Neuronal stem cell (in vitro differentiated cells): ENCODE results near the gene TAF13.

Source experiments
- DNase-seq: peaks from one replicate; pipeline ENCODE4 v3.0.0-alpha.2; 2013; ENCODE audit warnings: low spot score
- H2AFZ ChIP-seq: one replicate; pipeline ENCODE4 v1.6.1; 2013; ENCODE audit warnings: mild to moderate bottlenecking, low read length, inconsistent platforms
- H2AK5ac ChIP-seq: 2 replicates; pipeline ENCODE4 v1.6.1; 2013; ENCODE audit warnings: low read depth, mild to moderate bottlenecking, inconsistent platforms, low read length, moderate library complexity, mixed read lengths
- H2BK120ac ChIP-seq: 2 replicates; pipeline ENCODE4 v1.6.1; 2013; ENCODE audit warnings: low read depth, mild to moderate bottlenecking, inconsistent platforms, low read length, moderate library complexity, mixed read lengths
- H2BK12ac ChIP-seq: one replicate; pipeline ENCODE4 v1.6.1; 2013; ENCODE audit warnings: low read length, inconsistent platforms
- H2BK15ac ChIP-seq: 2 replicates; pipeline ENCODE4 v1.6.1; 2013; ENCODE audit warnings: mild to moderate bottlenecking, low read length, inconsistent platforms, mixed read lengths
- H2BK5ac ChIP-seq: one replicate; pipeline ENCODE4 v1.6.1; 2013; ENCODE audit warnings: inconsistent platforms, mild to moderate bottlenecking, low read length, moderate library complexity
- H3K14ac ChIP-seq: one replicate; pipeline ENCODE4 v1.6.1; 2013; ENCODE audit warnings: low read length, inconsistent platforms
- H3K18ac ChIP-seq: 2 replicates; pipeline ENCODE4 v1.6.1; 2013; ENCODE audit warnings: low read length, inconsistent platforms
- H3K23ac ChIP-seq: 2 replicates; pipeline ENCODE4 v1.6.1; 2013; ENCODE audit warnings: low read depth, mild to moderate bottlenecking, mixed read lengths, low read length, inconsistent platforms; ENCODE audit not compliant: poor library complexity
- H3K27ac ChIP-seq: replicated peaks from 3 replicates; pipeline ENCODE4 v1.5.1; 2013; ENCODE audit warnings: low read length, inconsistent platforms
- H3K27me3 ChIP-seq, 3 experiments: 2 replicates each; pipeline ENCODE4 v1.6.1; 2013; ENCODE audit warnings: low read length in 3 of 3, mild to moderate bottlenecking in 2 of 3, inconsistent platforms in 1 of 3, low read depth in 1 of 3, mixed read lengths in 1 of 3, moderate library complexity in 1 of 3; ENCODE audit not compliant: control insufficient read depth in 3 of 3, insufficient read depth in 3 of 3
- H3K36me3 ChIP-seq, 2 donors: replicated peaks in 1 of 2; 2 replicates each; pipeline ENCODE4 v1.6.1; 2013; ENCODE audit warnings: low read length in 2 of 2; ENCODE audit not compliant: control insufficient read depth in 2 of 2, insufficient read depth in 2 of 2
- H3K4ac ChIP-seq: 2 replicates; pipeline ENCODE4 v1.6.1; 2013; ENCODE audit warnings: inconsistent platforms, mild to moderate bottlenecking, low read length, moderate library complexity
- H3K4me1 ChIP-seq, 2 donors: 1 replicate in 1 of 2; 2 replicates in 1 of 2; pipeline ENCODE4 v1.6.1; 2013; ENCODE audit warnings: low read length in 2 of 2, low read depth in 1 of 2; ENCODE audit not compliant: control insufficient read depth in 2 of 2, insufficient read depth in 1 of 2
- H3K4me2 ChIP-seq: one replicate; pipeline ENCODE4 v1.6.1; 2013; ENCODE audit warnings: mild to moderate bottlenecking, low read length, inconsistent platforms; ENCODE audit not compliant: insufficient read depth, poor library complexity, severe bottlenecking
- H3K4me3 ChIP-seq, 2 donors: 2 replicates each; pipeline ENCODE4 v1.5.1; 2013; ENCODE audit warnings: low read length in 2 of 2, mild to moderate bottlenecking in 2 of 2, inconsistent platforms in 1 of 2, moderate library complexity in 1 of 2
- H3K79me1 ChIP-seq: one replicate; pipeline ENCODE4 v1.6.1; 2013; ENCODE audit warnings: low read depth, mild to moderate bottlenecking, inconsistent platforms, low read length, moderate library complexity
- H3K9ac ChIP-seq: one replicate; pipeline ENCODE4 v1.6.1; 2013; ENCODE audit warnings: mild to moderate bottlenecking, low read depth, low read length, inconsistent platforms; ENCODE audit not compliant: poor library complexity
- H3K9me3 ChIP-seq, 2 donors: replicated peaks in 1 of 2; 2 replicates each; pipeline versions ENCODE3 to v1.6.1; 2013; ENCODE audit warnings: low read length in 2 of 2, mild to moderate bottlenecking in 2 of 2, inconsistent platforms in 1 of 2, low read depth in 1 of 2, mixed read lengths in 1 of 2, moderate library complexity in 1 of 2; ENCODE audit not compliant: control insufficient read depth in 2 of 2, insufficient read depth in 1 of 2
- H4K8ac ChIP-seq: one replicate; pipeline ENCODE4 v1.6.1; 2013; ENCODE audit warnings: low read depth, mild to moderate bottlenecking, inconsistent platforms, low read length, moderate library complexity
- H4K91ac ChIP-seq: one replicate; pipeline ENCODE4 v1.6.1; 2013; ENCODE audit warnings: low read length, low read depth, mild to moderate bottlenecking, inconsistent platforms; ENCODE audit not compliant: poor library complexity
- WGBS, 2 donors: extraction: QIAGEN DNeasy Blood & Tissue Kit; methylation state at CpG; one replicate each; pipeline ENCODE4 v1.1.7; 2013; ENCODE audit warnings: missing lambda C conversion rate in 2 of 2, mixed read lengths in 1 of 2; ENCODE audit not compliant: insufficient read length in 2 of 2, insufficient replicate concordance in 1 of 2; ENCODE audit errors: extremely low coverage in 2 of 2; 5-methylcytosine and 5-hydroxymethylcytosine counted together

Gene TAF13

DNA sequence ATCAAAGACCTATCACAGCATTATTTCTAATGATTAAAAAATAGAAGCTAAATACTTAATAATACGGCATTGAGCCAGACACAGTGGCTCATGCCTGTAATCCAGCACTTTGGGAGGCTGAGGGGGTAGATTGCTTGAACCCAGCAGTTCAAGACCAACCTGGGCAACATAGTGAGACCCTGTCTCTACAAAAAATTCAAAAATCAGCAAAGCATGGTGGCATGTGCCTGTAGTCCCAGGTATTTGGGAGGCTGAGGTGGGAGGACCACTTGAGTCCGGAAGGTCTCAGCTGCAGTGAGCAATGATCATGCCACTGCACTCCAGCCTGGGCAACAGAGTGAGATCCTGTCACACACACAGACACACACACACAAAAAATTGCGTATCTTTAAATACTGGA, 10.7 kb downstream of the TAF13 start:
- H3K9ac ChIP-seq = no peak overlapping the region
- no peak overlapping the region for H2AK5ac ChIP-seq
- no CpG with 5 or more reads among the region's 3 CpGs for whole genome bisulfite sequencing, 2 donors
- no peak overlapping the region for H2BK120ac ChIP-seq
- no peak overlapping the region for H4K8ac ChIP-seq
- no peak overlapping the region for H3K4me2 ChIP-seq
- no peak overlapping the region for H3K4ac ChIP-seq
- no peak overlapping the region for H2AFZ ChIP-seq
- no peak for DNase-seq
- H2BK12ac ChIP-seq = no peak overlapping the region
- no peak overlapping the region for H3K18ac ChIP-seq
- H2BK15ac ChIP-seq = no peak overlapping the region
- H3K23ac ChIP-seq = no peak overlapping the region
- H3K27ac ChIP-seq = no peak overlapping the region
- no peaks in the 10 kb centered on the region for H3K9me3 ChIP-seq
- H3K4me1 ChIP-seq = no peaks in the 10 kb centered on the region
- peaks cover 2% of the 10 kb centered on the region for H3K79me1 ChIP-seq
- H3K14ac ChIP-seq = no peak overlapping the region
- no peak overlapping the region for H2BK5ac ChIP-seq
- H4K91ac ChIP-seq = no peak overlapping the region
- H3K27me3 ChIP-seq = no peaks in the 10 kb centered on the region
- H3K4me3 ChIP-seq = no peak overlapping the region
- peaks cover 2 to 43% of the 10 kb centered on the region in 2 donors for H3K36me3 ChIP-seq

DNA sequence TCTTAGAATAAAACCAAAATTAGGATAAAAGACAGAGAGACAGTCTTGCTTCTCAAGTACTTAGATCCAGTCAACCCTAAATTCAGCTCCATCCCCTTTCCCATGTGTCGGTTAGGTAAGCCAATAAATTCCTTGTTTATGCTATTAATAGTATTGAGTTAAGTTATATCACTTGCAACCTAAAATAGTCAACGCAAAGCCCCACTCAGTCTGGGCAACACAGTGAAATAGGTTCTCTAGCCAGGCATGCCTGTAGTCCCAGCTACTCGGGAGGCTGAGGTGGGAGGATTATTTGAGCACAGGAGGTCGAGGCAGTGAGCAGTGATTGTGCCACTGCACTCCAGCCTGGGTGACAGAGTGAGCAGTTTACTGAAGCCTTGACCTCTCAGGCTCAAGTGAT, 14.6 kb downstream of the TAF13 start:
- Histone ChIP-seq H3K4me1 (no peaks in the 10 kb centered on the region), H2BK5ac (no peak overlapping the region), H3K27ac (no peak overlapping the region), H3K14ac (no peak overlapping the region), H3K36me3 (peaks cover 0 to 31% of the 10 kb centered on the region in 2 donors), H3K18ac (no peak overlapping the region), H3K23ac (no peak overlapping the region), H4K91ac (no peak overlapping the region), H3K9ac (no peak overlapping the region), H2BK120ac (no peak overlapping the region), H2BK12ac (no peak overlapping the region), H3K4ac (no peak overlapping the region), H2BK15ac (no peak overlapping the region), H4K8ac (no peak overlapping the region), H2AFZ (no peak overlapping the region), H3K4me3 (no peak overlapping the region), H3K79me1 (no peaks in the 10 kb centered on the region), H3K4me2 (no peak overlapping the region), H3K27me3 (no peaks in the 10 kb centered on the region), H3K9me3 (no peaks in the 10 kb centered on the region), H2AK5ac (no peak overlapping the region)
- DNase-seq = no peak
- WGBS, 2 donors = no CpG with 5 or more reads among the region's 4 CpGs

GRCh38 chr1:109060707-109061106, 15.1 kb downstream of the TAF13 start:
- DNase-seq = no peak
- no peaks in the 10 kb centered on the region for H3K27me3 ChIP-seq
- H2BK120ac ChIP-seq = no peak overlapping the region
- H3K36me3 ChIP-seq = peaks cover 0 to 26% of the 10 kb centered on the region in 2 donors
- H4K91ac ChIP-seq = no peak overlapping the region
- H3K23ac ChIP-seq = no peak overlapping the region
- H2AFZ ChIP-seq = no peak overlapping the region
- H2BK15ac ChIP-seq = no peak overlapping the region
- H2AK5ac ChIP-seq = no peak overlapping the region
- H3K4me1 ChIP-seq = no peaks in the 10 kb centered on the region
- no CpG with 5 or more reads among the region's 7 CpGs for WGBS, 2 donors
- no peaks in the 10 kb centered on the region for H3K9me3 ChIP-seq
- no peak overlapping the region for H3K27ac ChIP-seq
- no peak overlapping the region for H2BK5ac ChIP-seq
- no peak overlapping the region for H2BK12ac ChIP-seq
- H3K18ac ChIP-seq = no peak overlapping the region
- no peak overlapping the region for H3K4ac ChIP-seq
- H3K79me1 ChIP-seq = no peaks in the 10 kb centered on the region
- H4K8ac ChIP-seq = no peak overlapping the region
- H3K14ac ChIP-seq = no peak overlapping the region
- H3K4me3 ChIP-seq = no peak overlapping the region
- H3K4me2 ChIP-seq = no peak overlapping the region
- no peak overlapping the region for H3K9ac ChIP-seq

DNA sequence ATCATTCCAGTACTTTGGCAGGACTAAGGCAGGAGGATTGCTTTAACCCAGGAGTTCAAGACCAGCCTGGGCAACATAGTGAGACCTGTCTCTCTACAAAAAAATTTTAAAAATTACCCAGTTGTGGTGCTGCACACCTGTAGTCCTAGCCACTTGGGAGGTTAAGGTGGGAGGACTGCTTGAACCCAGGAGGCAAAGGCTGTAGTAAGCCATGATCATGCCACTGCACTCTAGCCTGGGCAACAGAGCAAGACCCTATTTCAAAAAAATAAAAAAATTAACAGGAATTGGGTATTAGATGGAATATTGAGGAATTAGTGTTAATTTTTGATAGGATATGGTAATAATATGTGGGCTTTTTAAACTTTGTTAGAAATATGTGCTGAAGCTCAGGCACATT, 16.8 kb downstream of the TAF13 start:
- Histone ChIP-seq H3K9me3 (no peaks in the 10 kb centered on the region), H3K4me1 (no peaks in the 10 kb centered on the region), H2BK120ac (no peak overlapping the region), H3K79me1 (no peaks in the 10 kb centered on the region), H3K4me2 (no peak overlapping the region), H3K4me3 (no peak overlapping the region), H3K18ac (no peak overlapping the region), H2AK5ac (no peak overlapping the region), H2AFZ (no peak overlapping the region), H3K9ac (no peak overlapping the region), H3K14ac (no peak overlapping the region), H3K23ac (no peak overlapping the region), H2BK12ac (no peak overlapping the region), H2BK5ac (no peak overlapping the region), H4K91ac (no peak overlapping the region), H4K8ac (no peak overlapping the region), H3K4ac (no peak overlapping the region), H3K36me3 (peaks cover 0 to 12% of the 10 kb centered on the region in 2 donors), H2BK15ac (no peak overlapping the region), H3K27ac (no peak overlapping the region), H3K27me3 (no peaks in the 10 kb centered on the region)
- DNase-seq = no peak
